Body of pancreas (tissue), 4 donors: ENCODE data around the gene COL6A3.

Source experiments
- CTCF ChIP-seq, 7 experiments: fragments of 450-650 bp in 4 of 7; fragments of 200-600 bp in 3 of 7; sonication (generic) in 3 of 7; IDR thresholded peaks; one replicate each; pipeline ENCODE4 v1.5.1; 2016 to 2019; ENCODE audit warnings: antibody characterized with exemption in 7 of 7
- POLR2A ChIP-seq, 3 donors: fragments of 450-650 bp; IDR thresholded peaks; one replicate each; pipeline ENCODE4 v1.6.1; 2016; ENCODE audit warnings: antibody characterized with exemption in 3 of 3, mild to moderate bottlenecking in 2 of 3

GRCh38 chr2:237429753-237430152 is 15.8 kb upstream of the COL6A3 start:
- TF ChIP-seq CTCF (IDR thresholded peaks at IDR 0.05) (no peak), POLR2A (IDR thresholded peaks at IDR 0.05) (no peak)
